ENCODE measurements around the gene IQSEC1.

DNA sequence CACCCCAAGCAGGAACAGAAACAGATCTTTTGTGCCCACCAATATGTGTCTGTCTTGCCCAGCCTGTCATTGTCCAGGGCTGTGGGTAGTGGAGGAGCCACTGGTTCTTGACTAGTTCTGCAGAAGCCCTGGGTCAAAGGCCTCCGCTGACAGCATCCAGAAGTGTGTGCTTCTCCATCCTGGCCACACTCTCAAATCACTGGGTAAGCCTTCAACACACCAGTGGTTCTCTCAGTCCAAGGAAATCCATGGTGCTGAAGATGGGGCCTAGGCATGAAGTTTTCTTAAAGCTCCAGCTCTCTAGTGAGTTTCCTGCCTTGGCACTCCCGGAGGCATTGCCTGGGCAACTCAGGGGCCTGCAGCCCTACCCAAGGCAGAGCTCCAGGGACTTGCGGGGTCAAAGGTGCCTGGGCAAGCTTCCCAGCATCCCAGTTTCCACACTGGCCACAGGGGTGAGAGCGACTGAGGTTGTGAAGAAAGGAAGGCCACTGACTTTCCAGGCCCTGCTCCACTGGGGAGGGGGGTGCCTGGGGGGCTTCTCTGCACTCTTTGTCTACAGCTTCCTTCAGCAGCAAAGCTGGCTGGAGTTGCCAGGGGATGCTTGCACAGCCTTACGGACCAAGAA is 193.9 kb downstream of the IQSEC1 start:
- TF ChIP-seq, protein P1, sequence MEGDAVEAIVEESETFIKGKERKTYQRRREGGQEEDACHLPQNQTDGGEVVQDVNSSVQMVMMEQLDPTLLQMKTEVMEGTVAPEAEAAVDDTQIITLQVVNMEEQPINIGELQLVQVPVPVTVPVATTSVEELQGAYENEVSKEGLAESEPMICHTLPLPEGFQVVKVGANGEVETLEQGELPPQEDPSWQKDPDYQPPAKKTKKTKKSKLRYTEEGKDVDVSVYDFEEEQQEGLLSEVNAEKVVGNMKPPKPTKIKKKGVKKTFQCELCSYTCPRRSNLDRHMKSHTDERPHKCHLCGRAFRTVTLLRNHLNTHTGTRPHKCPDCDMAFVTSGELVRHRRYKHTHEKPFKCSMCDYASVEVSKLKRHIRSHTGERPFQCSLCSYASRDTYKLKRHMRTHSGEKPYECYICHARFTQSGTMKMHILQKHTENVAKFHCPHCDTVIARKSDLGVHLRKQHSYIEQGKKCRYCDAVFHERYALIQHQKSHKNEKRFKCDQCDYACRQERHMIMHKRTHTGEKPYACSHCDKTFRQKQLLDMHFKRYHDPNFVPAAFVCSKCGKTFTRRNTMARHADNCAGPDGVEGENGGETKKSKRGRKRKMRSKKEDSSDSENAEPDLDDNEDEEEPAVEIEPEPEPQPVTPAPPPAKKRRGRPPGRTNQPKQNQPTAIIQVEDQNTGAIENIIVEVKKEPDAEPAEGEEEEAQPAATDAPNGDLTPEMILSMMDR (IDR thresholded peaks at IDR 0.05; ENCODE audit: extremely low read depth in 1 of 2, insufficient read depth in 1 of 2, low read depth in 1 of 2, low read length in 2 of 2), result no peak
- TF ChIP-seq, protein P2, sequence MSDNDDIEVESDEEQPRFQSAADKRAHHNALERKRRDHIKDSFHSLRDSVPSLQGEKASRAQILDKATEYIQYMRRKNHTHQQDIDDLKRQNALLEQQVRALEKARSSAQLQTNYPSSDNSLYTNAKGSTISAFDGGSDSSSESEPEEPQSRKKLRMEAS (IDR thresholded peaks at IDR 0.05; ENCODE audit: insufficient read depth, insufficient read length), result no peak
